ENCODE results near the gene NRXN3.

Gene NRXN3

DNA sequence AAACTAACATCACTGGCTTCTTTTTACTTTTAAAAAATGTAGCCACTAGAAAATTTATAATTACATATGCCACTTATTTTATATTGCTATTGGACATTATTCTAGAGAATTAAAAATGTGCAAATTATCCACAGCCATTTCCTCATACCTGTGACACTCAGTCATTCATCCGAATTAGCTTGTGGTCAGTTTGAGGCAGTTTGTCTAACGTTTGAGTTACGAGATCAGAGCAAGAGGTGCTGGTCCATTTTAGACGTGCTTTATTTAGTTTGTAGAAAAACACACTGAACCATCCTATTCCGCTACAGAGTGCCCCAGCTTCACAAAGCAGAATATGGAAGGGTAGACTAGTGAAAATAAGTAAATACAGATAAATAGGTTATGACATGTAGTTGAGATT lies 513.0 kb downstream of the NRXN3 start:
- H3K36me3 Mint-ChIP-seq (ENCODE audit: low read depth), result no peaks in the 10 kb centered on the region

DNA sequence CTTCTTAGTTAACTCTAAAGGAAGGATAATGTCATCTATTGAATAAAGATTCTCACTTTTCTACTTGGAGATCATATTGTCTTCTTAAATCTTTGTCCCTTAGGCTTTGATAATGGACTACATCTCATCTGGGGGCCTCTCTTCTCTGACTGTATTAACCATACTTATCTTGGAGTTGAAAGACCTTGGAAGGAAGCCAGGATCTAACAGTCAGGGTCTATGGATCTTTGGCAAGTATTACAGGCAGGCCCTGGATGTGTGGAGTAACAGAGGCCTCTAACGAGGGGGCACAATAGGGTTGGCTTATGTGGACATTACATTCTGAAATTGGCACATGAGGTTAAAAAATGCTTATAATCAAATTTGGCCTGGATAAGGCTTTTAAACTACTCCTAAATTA lies 513.8 kb downstream of the NRXN3 start:
- H3K4me3 Mint-ChIP-seq, result no peak overlapping the region
- H3K27me3 Mint-ChIP-seq (ENCODE audit: low read depth), result no peaks in the 10 kb centered on the region
- H3K4me1 Mint-ChIP-seq (ENCODE audit: low read depth), result no peaks in the 10 kb centered on the region
- no peaks in the 10 kb centered on the region for H3K9me3 Mint-ChIP-seq
- no peak overlapping the region for H3K27ac Mint-ChIP-seq
- no peaks in the 10 kb centered on the region for H3K36me3 Mint-ChIP-seq (ENCODE audit: low read depth)

More for the DNA sequence above, 513.0 kb downstream of the NRXN3 start:
- no peaks in the 10 kb centered on the region for H3K27me3 Mint-ChIP-seq (ENCODE audit: low read depth)
- no peaks in the 10 kb centered on the region for H3K4me1 Mint-ChIP-seq (ENCODE audit: low read depth)
- no peak overlapping the region for H3K27ac Mint-ChIP-seq
- no peaks in the 10 kb centered on the region for H3K9me3 Mint-ChIP-seq
- no peak overlapping the region for H3K4me3 Mint-ChIP-seq

DNA sequence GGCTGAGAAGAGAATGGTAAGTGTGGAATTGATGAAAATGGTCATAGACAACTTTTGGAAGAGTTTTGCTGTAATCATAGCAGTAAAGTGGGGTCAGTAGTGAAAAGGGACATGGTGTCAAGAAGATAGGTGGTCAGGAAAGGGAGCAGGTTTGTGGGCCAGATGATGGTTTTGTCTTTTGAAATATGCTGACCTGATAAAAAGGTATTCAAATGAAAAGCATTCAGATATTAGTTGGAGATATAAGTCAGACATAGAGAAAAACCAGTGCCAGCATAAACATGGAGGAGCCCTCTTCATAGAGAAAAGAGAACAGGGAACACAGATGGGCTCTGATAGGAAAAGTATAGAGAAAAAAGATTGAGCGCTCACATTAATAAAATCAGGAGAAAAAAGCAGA lies 518.3 kb downstream of the NRXN3 start:
- Mint-ChIP-seq H3K27ac (no peak overlapping the region), H3K27me3 (ENCODE audit: low read depth) (no peaks in the 10 kb centered on the region), H3K4me3 (no peak overlapping the region), H3K36me3 (ENCODE audit: low read depth) (no peaks in the 10 kb centered on the region), H3K4me1 (ENCODE audit: low read depth) (peaks cover 5% of the 10 kb centered on the region), H3K9me3 (no peaks in the 10 kb centered on the region)

DNA sequence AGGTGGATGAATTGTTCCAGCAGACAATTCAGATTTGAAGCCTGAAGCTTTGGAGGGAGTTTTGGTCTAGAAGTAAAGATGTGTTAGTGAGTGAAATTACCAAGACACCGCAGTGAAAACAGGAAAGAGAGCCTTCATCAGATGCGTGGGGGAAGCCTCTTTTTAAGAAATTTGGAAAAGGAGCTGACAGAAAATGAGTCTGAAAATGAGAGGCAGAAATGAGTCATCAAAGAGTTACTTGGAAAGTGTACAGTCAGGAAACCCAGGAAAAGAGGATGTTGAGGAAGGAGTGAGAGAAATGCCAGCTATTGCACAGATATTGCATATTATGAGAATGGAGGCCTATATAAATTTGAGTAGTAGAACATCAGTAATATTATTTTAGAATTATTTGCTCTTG lies 520.7 kb downstream of the NRXN3 start:
- Mint-ChIP-seq H3K4me3 (no peak overlapping the region), H3K36me3 (ENCODE audit: low read depth) (no peaks in the 10 kb centered on the region), H3K27ac (no peak overlapping the region), H3K27me3 (ENCODE audit: low read depth) (no peaks in the 10 kb centered on the region), H3K4me1 (ENCODE audit: low read depth) (peaks cover 5% of the 10 kb centered on the region), H3K9me3 (no peaks in the 10 kb centered on the region)

DNA sequence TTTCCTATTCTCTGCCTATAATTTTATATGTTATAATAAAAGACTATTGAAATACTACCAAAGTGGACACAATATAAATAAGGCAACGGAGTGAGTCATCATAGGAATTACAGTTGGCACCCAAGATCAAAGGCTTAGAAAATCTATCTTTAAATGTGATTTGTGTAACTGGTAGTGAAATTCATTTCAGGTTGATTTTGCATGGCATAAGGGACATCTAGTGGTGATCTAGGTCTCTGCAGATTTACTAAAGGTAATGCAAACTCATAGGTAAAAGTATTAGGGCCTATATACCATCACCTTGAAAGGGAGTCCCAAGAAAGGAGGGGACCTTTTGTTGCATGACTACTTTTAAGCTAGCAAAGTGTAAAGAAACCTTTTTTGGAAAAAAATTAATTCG lies 527.2 kb downstream of the NRXN3 start:
- Mint-ChIP-seq H3K9me3 (no peaks in the 10 kb centered on the region), H3K27me3 (ENCODE audit: low read depth) (no peaks in the 10 kb centered on the region), H3K27ac (no peak overlapping the region), H3K4me3 (no peak overlapping the region), H3K4me1 (ENCODE audit: low read depth) (no peaks in the 10 kb centered on the region), H3K36me3 (ENCODE audit: low read depth) (no peaks in the 10 kb centered on the region)

DNA sequence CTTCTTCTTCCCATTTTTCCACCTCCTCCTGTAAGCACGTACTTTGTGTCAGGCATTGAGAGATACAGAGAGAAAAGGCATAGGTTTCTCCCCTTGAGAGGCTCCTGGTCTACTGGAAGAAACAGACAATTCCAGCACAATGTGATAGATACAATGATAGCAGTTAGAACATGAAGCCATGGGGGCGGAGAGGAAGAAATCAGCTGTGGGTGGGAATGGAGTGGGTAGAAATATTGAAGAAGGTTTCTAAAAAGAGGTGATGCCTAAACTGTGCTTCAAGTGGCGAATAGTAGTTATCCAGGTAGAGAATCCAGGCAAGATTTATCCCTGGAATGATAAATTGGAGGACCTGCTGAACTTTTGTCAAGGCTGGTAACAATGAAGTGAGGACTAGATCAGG lies 528.8 kb downstream of the NRXN3 start:
- H3K27me3 Mint-ChIP-seq (ENCODE audit: low read depth), result no peaks in the 10 kb centered on the region
- no peaks in the 10 kb centered on the region for H3K4me1 Mint-ChIP-seq (ENCODE audit: low read depth)
- H3K4me3 Mint-ChIP-seq, result no peak overlapping the region
- no peak overlapping the region for H3K27ac Mint-ChIP-seq
- no peaks in the 10 kb centered on the region for H3K36me3 Mint-ChIP-seq (ENCODE audit: low read depth)
- H3K9me3 Mint-ChIP-seq, result no peaks in the 10 kb centered on the region

DNA sequence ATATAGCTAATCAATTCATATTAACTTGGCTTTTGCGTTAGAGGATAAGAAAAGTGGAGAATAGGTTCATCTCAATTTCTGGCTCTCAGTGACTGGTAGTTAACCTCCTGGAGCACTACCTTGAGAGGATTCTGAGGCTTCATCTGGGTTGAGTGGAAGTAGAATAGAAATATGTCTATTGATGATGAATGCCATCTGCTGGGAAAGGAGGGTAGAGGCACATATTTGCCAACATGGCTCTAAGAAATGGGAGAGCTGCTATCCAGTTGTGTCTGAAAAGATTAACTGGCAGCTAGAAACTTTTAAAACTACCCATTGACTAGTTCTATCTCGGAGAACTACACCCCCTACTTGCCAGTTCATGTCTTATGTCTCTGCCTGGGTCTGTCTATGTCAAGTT lies 530.1 kb downstream of the NRXN3 start:
- no peak overlapping the region for H3K27ac Mint-ChIP-seq
- H3K9me3 Mint-ChIP-seq, result no peaks in the 10 kb centered on the region
- no peaks in the 10 kb centered on the region for H3K36me3 Mint-ChIP-seq (ENCODE audit: low read depth)
- H3K4me1 Mint-ChIP-seq (ENCODE audit: low read depth), result no peaks in the 10 kb centered on the region
- no peaks in the 10 kb centered on the region for H3K27me3 Mint-ChIP-seq (ENCODE audit: low read depth)
- H3K4me3 Mint-ChIP-seq, result no peak overlapping the region

DNA sequence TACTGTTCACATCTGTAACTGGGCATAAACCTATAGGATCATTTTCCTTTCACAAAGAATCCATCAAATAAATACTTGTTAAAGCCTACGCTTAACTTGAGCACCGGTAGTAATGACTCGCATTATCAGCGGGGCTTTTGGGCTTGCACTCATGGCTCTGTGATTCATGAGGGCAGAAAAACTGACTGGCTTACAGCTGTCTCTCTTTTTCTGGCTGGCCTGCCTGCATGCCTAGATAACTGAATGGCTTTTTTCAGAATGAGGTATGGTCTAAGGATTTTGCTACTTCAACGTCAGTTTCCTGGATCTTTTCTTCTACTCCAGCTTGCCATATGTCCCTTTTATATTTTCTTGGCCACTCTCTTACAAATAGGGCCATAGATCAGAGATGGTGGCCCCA lies 531.1 kb downstream of the NRXN3 start:
- no peaks in the 10 kb centered on the region for H3K4me1 Mint-ChIP-seq (ENCODE audit: low read depth)
- no peaks in the 10 kb centered on the region for H3K9me3 Mint-ChIP-seq
- no peak overlapping the region for H3K27ac Mint-ChIP-seq
- H3K4me3 Mint-ChIP-seq, result no peak overlapping the region
- H3K27me3 Mint-ChIP-seq (ENCODE audit: low read depth), result no peaks in the 10 kb centered on the region
- no peaks in the 10 kb centered on the region for H3K36me3 Mint-ChIP-seq (ENCODE audit: low read depth)

DNA sequence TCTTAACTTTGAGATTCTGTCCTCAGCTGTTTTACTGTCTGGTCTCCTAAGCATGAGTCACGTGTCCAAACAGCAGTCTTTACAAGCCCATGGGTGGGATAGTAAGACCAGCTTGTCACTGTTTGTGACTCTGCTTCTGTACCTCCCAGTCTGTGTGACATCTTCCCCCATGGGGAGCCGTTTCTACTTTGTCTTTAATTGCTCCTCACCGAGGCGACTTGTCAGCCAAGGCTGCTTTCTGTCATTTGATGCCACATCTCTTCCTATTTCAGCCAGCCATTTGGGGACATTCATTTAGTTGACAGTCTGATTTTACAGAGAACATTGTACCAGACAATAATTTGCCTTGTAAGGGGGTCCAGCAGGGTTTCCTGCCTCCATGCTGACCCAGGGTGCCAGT lies 534.8 kb downstream of the NRXN3 start:
- H3K4me3 Mint-ChIP-seq, result no peak overlapping the region
- H3K27ac Mint-ChIP-seq, result no peak overlapping the region
- no peaks in the 10 kb centered on the region for H3K4me1 Mint-ChIP-seq (ENCODE audit: low read depth)
- peaks cover 3% of the 10 kb centered on the region for H3K9me3 Mint-ChIP-seq
- no peaks in the 10 kb centered on the region for H3K36me3 Mint-ChIP-seq (ENCODE audit: low read depth)
- H3K27me3 Mint-ChIP-seq (ENCODE audit: low read depth), result no peaks in the 10 kb centered on the region

DNA sequence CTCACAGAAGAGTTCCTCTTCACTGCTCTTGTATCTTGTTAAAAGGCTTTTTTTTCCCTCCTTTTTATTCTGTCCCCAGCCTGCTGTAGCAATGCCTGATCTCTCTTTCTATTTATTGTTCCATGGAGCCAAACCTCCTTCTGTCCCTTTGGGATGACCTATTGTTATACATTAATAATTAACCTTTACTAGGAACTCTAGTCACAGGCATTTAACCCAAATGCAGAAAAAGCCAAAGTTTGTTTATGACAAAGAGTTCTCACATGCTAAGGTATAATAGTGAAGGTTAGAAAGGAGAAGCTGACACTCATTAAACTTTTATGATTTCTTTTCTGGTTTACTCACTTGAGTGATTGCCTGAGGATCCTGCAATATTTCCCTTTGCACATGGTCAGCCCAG lies 535.8 kb downstream of the NRXN3 start:
- H3K36me3 Mint-ChIP-seq (ENCODE audit: low read depth), result no peaks in the 10 kb centered on the region
- no peak overlapping the region for H3K4me3 Mint-ChIP-seq
- peaks cover 5% of the 10 kb centered on the region for H3K9me3 Mint-ChIP-seq
- no peaks in the 10 kb centered on the region for H3K27me3 Mint-ChIP-seq (ENCODE audit: low read depth)
- H3K27ac Mint-ChIP-seq, result no peak overlapping the region
- H3K4me1 Mint-ChIP-seq (ENCODE audit: low read depth), result no peaks in the 10 kb centered on the region

DNA sequence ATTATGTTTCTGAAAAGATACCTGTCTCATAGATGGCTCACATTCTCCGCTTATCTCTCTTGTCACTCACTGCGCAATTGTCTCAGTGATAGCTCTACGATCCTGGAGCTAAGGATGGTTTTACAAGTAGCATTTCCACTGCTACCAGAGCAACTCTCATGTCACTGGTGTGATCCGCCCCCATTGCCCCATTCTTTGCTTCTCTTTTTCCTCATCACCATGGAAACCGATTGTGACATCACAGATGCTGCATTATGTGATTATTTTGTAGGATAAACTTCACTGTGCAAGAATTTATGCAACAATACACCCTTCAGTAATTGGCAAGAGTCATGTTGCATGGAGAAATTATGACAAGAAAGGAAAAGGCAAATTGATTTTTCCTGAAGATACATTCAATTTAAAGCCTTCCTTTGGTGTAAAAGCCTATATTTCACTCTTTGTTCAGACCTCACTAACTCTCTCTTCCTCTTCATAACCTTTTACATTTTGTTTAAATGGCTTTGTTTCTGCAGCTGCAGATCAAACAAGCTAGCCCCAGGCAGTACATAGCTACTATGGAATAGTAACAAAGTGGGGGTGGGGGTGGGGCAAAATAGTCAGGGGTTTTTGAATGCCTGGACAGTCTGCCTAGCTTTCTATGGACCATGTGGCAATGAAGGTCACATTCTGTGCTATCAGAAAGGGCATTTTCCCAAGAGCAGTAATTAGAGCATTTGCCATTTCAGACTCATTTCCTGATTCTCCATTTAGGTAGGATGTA lies 539.8 kb downstream of the NRXN3 start:
- Mint-ChIP-seq H3K36me3 (ENCODE audit: low read depth) (no peaks in the 10 kb centered on the region), H3K27ac (no peak overlapping the region), H3K4me3 (no peak overlapping the region), H3K27me3 (ENCODE audit: low read depth) (no peaks in the 10 kb centered on the region), H3K4me1 (ENCODE audit: low read depth) (no peaks in the 10 kb centered on the region), H3K9me3 (peaks cover 5% of the 10 kb centered on the region)

DNA sequence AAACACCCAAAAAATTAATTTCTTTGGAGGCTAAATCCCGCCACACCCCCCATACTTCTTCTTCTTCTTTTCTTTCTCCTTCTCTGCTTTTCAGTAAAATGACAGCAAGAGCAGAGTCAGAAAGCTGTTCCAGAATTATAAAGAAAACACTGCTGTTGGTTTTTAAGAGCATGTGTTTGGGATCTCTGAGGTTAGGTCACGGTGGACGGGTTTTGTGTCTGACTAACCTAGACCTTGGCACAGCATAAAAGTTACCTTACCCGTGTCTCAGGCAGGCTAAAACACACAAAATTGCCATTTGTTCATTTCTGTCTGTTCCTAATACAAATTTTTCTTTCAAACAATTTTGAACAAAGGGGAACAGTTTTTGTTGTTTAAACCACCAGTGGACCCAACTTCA lies 540.8 kb downstream of the NRXN3 start:
- Mint-ChIP-seq H3K27ac (no peak overlapping the region), H3K27me3 (ENCODE audit: low read depth) (no peaks in the 10 kb centered on the region), H3K9me3 (peaks cover 5% of the 10 kb centered on the region), H3K36me3 (ENCODE audit: low read depth) (no peaks in the 10 kb centered on the region), H3K4me3 (no peak overlapping the region), H3K4me1 (ENCODE audit: low read depth) (no peaks in the 10 kb centered on the region)

DNA sequence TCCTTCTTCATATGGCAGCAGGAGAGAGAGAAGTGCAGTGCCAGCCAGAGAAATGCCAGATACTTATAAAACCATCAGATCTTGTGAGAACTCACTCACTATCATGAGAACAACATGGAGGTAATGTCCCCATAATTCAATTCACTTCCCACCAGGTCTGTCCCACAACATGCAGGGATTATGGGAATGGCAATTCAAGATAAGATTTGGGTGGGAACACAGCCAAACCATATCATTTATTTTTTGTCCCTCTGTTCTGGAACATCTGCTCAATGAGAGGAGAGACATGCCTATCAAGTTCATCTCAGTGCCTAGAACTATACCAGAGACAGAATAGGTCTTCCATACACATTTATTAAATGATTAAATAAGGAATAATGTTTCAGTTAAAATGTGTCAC lies 543.5 kb downstream of the NRXN3 start:
- peaks cover 5% of the 10 kb centered on the region for H3K9me3 Mint-ChIP-seq
- no peaks in the 10 kb centered on the region for H3K36me3 Mint-ChIP-seq (ENCODE audit: low read depth)
- H3K4me3 Mint-ChIP-seq, result no peak overlapping the region
- no peak overlapping the region for H3K27ac Mint-ChIP-seq
- no peaks in the 10 kb centered on the region for H3K4me1 Mint-ChIP-seq (ENCODE audit: low read depth)
- H3K27me3 Mint-ChIP-seq (ENCODE audit: low read depth), result no peaks in the 10 kb centered on the region

DNA sequence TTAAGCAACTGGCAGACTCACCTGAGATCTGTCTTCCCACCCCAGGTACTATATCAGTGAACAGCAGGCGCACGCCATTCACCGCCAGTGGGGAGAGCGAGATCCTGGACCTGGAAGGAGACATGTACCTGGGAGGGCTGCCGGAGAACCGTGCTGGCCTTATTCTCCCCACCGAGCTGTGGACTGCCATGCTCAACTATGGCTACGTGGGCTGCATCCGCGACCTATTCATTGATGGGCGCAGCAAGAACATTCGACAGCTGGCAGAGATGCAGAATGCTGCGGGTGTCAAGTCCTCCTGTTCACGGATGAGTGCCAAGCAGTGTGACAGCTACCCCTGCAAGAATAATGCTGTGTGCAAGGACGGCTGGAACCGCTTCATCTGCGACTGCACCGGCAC lies 544.5 kb downstream of the NRXN3 start:
- Mint-ChIP-seq H3K36me3 (ENCODE audit: low read depth) (no peaks in the 10 kb centered on the region), H3K27me3 (ENCODE audit: low read depth) (no peaks in the 10 kb centered on the region), H3K4me1 (ENCODE audit: low read depth) (no peaks in the 10 kb centered on the region), H3K27ac (no peak overlapping the region), H3K4me3 (no peak overlapping the region), H3K9me3 (peaks cover 5% of the 10 kb centered on the region)

DNA sequence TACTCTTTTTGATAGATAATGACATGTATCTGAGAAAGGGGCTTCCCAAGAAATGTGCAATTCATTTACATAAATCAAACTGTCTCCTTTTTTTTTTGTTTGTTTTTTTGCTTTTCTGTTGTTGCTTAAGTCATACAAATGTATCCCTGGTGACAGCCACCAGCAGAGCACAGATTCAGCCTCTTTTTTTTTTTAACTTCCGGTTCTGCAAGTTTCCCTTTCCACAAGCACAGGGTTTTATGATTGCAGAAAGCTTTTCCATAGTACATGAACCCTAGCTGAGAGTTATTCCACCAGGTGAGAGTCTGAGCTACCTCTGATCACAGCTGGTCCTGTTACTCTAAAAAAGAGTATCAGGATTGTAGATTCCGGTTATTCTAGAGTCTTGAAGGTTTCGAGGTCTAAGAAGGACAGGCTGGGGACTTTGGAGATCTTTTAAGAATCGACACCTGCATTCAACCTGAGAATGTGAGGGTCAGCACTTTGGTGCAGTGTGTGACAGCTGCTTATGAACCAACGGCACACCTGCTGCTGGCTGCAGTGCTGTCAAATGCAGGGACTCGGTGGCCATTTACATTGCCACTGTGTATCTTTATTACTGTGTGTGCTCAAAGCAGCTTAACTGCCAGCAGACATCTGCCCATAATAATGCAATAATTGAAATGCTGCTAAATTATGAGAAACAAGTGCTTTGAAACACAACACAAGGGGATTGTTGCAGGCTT lies 551.7 kb downstream of the NRXN3 start:
- H3K4me1 Mint-ChIP-seq (ENCODE audit: low read depth), result no peaks in the 10 kb centered on the region
- no peaks in the 10 kb centered on the region for H3K9me3 Mint-ChIP-seq

More for the DNA sequence above, 551.7 kb downstream of the NRXN3 start:
- no peak overlapping the region for H3K27ac Mint-ChIP-seq
- H3K36me3 Mint-ChIP-seq (ENCODE audit: low read depth), result no peaks in the 10 kb centered on the region
- no peaks in the 10 kb centered on the region for H3K27me3 Mint-ChIP-seq (ENCODE audit: low read depth)
- H3K4me3 Mint-ChIP-seq, result no peak overlapping the region
